GM12878 (cell line): ENCODE measurements around the gene LANCL3.
"Not testable (repeated sequence)": the region's sequence is repeated elsewhere in the genome, so short reads cannot be mapped to it uniquely, and the experiment has no call there.

Experiments
- CTCF ChIP-seq, 3 experiments: IDR thresholded peaks in 2 of 3; conservative IDR thresholded peaks in 1 of 3; 2 replicates each; pipeline ENCODE4 v1.5.1; 2011; ENCODE audit warnings: low read depth in 3 of 3, low read length in 3 of 3, mild to moderate bottlenecking in 3 of 3, control low read depth in 2 of 3, moderate library complexity in 2 of 3, inconsistent platforms in 1 of 3, mixed read lengths in 1 of 3; ENCODE audit not compliant: control insufficient read depth in 2 of 3, insufficient read depth in 1 of 3; ENCODE audit errors: extremely low read depth in 1 of 3
- HDAC6 ChIP-seq: fragments of 200-600 bp; sonication (generic); IDR thresholded peaks from one replicate; pipeline ENCODE4 v1.8.0; 2017; ENCODE audit warnings: antibody characterized with exemption; ENCODE audit not compliant: unreplicated experiment
- SMAD1 ChIP-seq: fragments of 450-650 bp; IDR thresholded peaks from 2 replicates; pipeline ENCODE4 v1.6.1; 2018; ENCODE audit warnings: mild to moderate bottlenecking, low read depth; ENCODE audit not compliant: partially characterized antibody
- SREBF2 ChIP-seq: IDR thresholded peaks from 2 replicates; pipeline ENCODE4 v1.6.1; 2012; ENCODE audit warnings: mild to moderate bottlenecking, low read length
- SUZ12 ChIP-seq: fragments of 200-600 bp; sonication (generic); IDR thresholded peaks from one replicate; pipeline ENCODE4 v1.6.1; 2018; ENCODE audit warnings: antibody characterized with exemption, mild to moderate bottlenecking; ENCODE audit not compliant: unreplicated experiment

GRCh38 chrX:37565254-37565653, 6.2 kb upstream of the LANCL3 start:
- TF ChIP-seq CTCF (IDR thresholded peaks at IDR 0.05 in 2 of 3, conservative IDR thresholded peaks at IDR 0.05 in 1 of 3; ENCODE audit: control insufficient read depth in 2 of 3, extremely low read depth in 1 of 3, insufficient read depth in 1 of 3, low read depth in 3 of 3, low read length in 3 of 3); SMAD1; HDAC6; SREBF2; SUZ12: not testable (repeated sequence)
